Measurements from ENCODE around the gene PGLYRP2. TPM values are rescaled to one million over a fixed set of nuclear protein-coding genes. Genes with fewer than 3 reads are reported as not detected.

Gene PGLYRP2
- total RNA-seq, 3 donors from 2014 or later (not counting 1 experiment from before 2014, with no cell fraction given), result 0.21 to 0.28 TPM; not detected in 1

DNA sequence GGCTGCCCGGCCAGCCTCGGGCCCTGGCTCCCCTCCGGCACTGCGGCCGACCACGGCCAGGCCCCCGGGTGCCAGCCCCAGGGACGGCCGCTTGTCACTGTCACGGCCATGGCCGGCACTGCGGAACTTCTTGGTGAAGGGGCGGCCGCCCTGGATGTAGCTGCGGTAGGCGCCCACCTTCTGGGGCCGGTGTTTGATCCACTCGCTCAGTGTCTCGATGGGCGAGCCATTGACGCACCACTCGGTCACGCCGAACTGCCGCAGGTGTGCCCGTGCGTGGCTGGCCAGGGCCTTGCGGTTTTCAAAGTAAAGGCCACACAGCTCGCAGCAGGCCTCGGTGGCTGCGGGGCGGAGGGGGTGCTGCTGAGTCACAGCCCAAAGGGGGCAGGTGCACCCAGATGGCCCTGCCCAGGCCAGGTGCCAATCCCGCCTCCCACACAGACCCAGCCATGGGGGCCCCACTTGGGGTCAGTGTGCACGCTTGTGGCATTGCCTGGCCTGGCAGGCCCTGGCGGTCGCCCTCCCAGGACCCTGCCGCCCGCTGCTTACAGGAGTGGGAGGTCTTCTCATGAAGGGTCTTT lies 54.5 kb downstream of the PGLYRP2 start:
- H3K36me3 ChIP-seq (ENCODE audit: control insufficient read depth, insufficient read depth, low read length), result peaks cover 48% of the 10 kb centered on the region

DNA sequence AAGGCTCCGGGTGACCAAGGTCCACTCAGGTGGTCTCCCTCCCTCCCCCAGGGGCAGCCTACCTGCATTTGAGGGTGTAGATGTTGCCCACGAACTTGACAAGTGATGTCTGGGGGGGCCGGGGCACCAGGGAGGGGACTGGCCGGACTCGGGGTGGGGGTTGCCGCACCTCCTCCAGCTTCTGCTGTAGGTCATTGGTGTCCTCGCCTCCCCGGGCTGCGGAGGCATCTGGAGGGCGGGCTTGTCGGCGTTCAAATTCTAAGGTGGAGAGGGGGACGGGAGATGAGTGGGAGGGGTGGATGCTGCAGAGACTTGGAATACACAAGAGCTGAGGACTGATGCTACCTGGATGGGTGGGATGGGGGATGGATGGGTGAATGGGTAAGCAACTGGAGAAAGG lies 55.2 kb downstream of the PGLYRP2 start:
- Histone ChIP-seq H3K9me3 (ENCODE audit: control insufficient read depth, insufficient read depth, low read length) (no peaks in the 10 kb centered on the region), H3K27ac (ENCODE audit: low read length) (no peak overlapping the region), H3K4me3 (ENCODE audit: low read length) (no peak overlapping the region), H3K36me3 (ENCODE audit: control insufficient read depth, insufficient read depth, low read length) (peaks cover 43% of the 10 kb centered on the region), H3K4me1 (ENCODE audit: control insufficient read depth, insufficient read depth, low read length) (peaks cover 6% of the 10 kb centered on the region), H3K27me3 (ENCODE audit: control insufficient read depth, insufficient read depth, low read length) (no peaks in the 10 kb centered on the region)
- DNase-seq (no peak), ATAC-seq (no peak)
- Mint-ChIP-seq H3K4me1 (peaks cover 7 to 8% of the 10 kb centered on the region in 2 donors), H3K27ac (no peak overlapping the region), H3K36me3 (no peaks in the 10 kb centered on the region), H3K9me3 (no peaks in the 10 kb centered on the region), H3K27me3 (ENCODE audit: low read depth in 2 of 2) (no peaks in the 10 kb centered on the region), H3K4me3 (no peak overlapping the region)
- TF ChIP-seq, protein P1, sequence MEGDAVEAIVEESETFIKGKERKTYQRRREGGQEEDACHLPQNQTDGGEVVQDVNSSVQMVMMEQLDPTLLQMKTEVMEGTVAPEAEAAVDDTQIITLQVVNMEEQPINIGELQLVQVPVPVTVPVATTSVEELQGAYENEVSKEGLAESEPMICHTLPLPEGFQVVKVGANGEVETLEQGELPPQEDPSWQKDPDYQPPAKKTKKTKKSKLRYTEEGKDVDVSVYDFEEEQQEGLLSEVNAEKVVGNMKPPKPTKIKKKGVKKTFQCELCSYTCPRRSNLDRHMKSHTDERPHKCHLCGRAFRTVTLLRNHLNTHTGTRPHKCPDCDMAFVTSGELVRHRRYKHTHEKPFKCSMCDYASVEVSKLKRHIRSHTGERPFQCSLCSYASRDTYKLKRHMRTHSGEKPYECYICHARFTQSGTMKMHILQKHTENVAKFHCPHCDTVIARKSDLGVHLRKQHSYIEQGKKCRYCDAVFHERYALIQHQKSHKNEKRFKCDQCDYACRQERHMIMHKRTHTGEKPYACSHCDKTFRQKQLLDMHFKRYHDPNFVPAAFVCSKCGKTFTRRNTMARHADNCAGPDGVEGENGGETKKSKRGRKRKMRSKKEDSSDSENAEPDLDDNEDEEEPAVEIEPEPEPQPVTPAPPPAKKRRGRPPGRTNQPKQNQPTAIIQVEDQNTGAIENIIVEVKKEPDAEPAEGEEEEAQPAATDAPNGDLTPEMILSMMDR (IDR thresholded peaks at IDR 0.05), result no peak
- intact Hi-C loops (cut with micrococcal nuclease), result no loop called here
- 98% methylated on average over 13 of the region's 13 CpGs for WGBS (ENCODE audit: insufficient coverage)

More for the DNA sequence above, 54.5 kb downstream of the PGLYRP2 start:
- Mint-ChIP-seq H3K27me3 (ENCODE audit: low read depth in 2 of 2) (no peaks in the 10 kb centered on the region), H3K9me3 (no peaks in the 10 kb centered on the region), H3K36me3 (no peaks in the 10 kb centered on the region), H3K4me3 (no peak overlapping the region), H3K4me1 (peaks cover 0 to 2% of the 10 kb centered on the region in 2 donors), H3K27ac (no peak overlapping the region)
- intact Hi-C loops (cut with micrococcal nuclease), result no loop called here
- WGBS (ENCODE audit: insufficient coverage), result 98% methylated on average over 38 of the region's 38 CpGs
- no peaks in the 10 kb centered on the region for H3K27me3 ChIP-seq (ENCODE audit: control insufficient read depth, insufficient read depth, low read length)
- no peaks in the 10 kb centered on the region for H3K9me3 ChIP-seq (ENCODE audit: control insufficient read depth, insufficient read depth, low read length)
- no peak for DNase-seq
- no peak for ATAC-seq
- H3K4me1 ChIP-seq (ENCODE audit: control insufficient read depth, insufficient read depth, low read length), result no peaks in the 10 kb centered on the region
- TF ChIP-seq, protein P1 (IDR thresholded peaks at IDR 0.05), result no peak
- H3K27ac ChIP-seq (ENCODE audit: low read length), result no peak overlapping the region
- H3K4me3 ChIP-seq (ENCODE audit: low read length), result no peak overlapping the region

DNA sequence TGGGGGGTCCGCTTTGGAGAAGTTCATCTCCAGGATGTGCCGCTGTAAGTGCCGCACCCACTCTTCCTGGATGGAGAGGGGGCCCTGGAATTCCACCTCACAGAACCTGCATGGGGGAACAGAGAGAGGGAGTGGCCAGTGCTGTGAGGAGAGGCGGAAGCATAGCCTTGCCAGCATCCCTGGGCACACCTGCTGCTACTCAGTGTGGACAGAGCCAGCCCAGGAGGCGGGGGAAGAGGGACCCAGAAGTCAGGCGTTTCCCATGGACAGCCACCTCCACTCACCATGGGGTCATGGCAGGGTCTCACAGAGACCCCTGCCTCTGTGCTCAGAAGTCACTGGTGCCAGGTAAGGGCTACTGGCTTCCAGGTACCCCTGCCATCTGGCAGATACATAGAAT lies 56.2 kb downstream of the PGLYRP2 start:
- Histone ChIP-seq H3K9me3 (ENCODE audit: control insufficient read depth, insufficient read depth, low read length) (no peaks in the 10 kb centered on the region), H3K4me3 (ENCODE audit: low read length) (no peak overlapping the region), H3K36me3 (ENCODE audit: control insufficient read depth, insufficient read depth, low read length) (peaks cover 42% of the 10 kb centered on the region), H3K4me1 (ENCODE audit: control insufficient read depth, insufficient read depth, low read length) (peaks cover 10% of the 10 kb centered on the region), H3K27me3 (ENCODE audit: control insufficient read depth, insufficient read depth, low read length) (no peaks in the 10 kb centered on the region), H3K27ac (ENCODE audit: low read length) (no peak overlapping the region)
- no peaks in the 10 kb centered on the region for H3K9me3 Mint-ChIP-seq
- over 99% methylated on average over 6 of the region's 6 CpGs for WGBS (ENCODE audit: insufficient coverage)
- H3K4me1 Mint-ChIP-seq, result peaks cover 13 to 18% of the 10 kb centered on the region in 2 donors
- no peak overlapping the region for H3K4me3 Mint-ChIP-seq
- intact Hi-C loops (cut with micrococcal nuclease), result no loop called here
- DNase-seq (no peak), ATAC-seq (no peak)
- no peaks in the 10 kb centered on the region for H3K36me3 Mint-ChIP-seq
- H3K27me3 Mint-ChIP-seq (ENCODE audit: low read depth in 2 of 2), result no peaks in the 10 kb centered on the region
- TF ChIP-seq, protein P1 (IDR thresholded peaks at IDR 0.05), result no peak
- H3K27ac Mint-ChIP-seq, result no peak overlapping the region
